GM12865 (cell line): Measurements from ENCODE around the gene ACTN1.
"Not testable (repeated sequence)": the region's sequence is repeated elsewhere in the genome, so short reads cannot be mapped to it uniquely, and the experiment has no call there.

Source experiments
- DNase-seq: peaks from one replicate; pipeline ENCODE4 v3.0.0; 2010; ENCODE audit warnings: low read depth
- H3K4me3 ChIP-seq: 2 replicates; pipeline ENCODE4 v1.5.1; 2011; ENCODE audit warnings: mild to moderate bottlenecking, low read depth, low read length, control low read depth
- CTCF ChIP-seq: IDR thresholded peaks from 2 replicates; pipeline ENCODE4 v1.5.1; 2011; ENCODE audit warnings: low read length, control low read depth, low read depth, inconsistent platforms; ENCODE audit not compliant: insufficient read depth; ENCODE audit errors: missing control alignments

Gene ACTN1

DNA sequence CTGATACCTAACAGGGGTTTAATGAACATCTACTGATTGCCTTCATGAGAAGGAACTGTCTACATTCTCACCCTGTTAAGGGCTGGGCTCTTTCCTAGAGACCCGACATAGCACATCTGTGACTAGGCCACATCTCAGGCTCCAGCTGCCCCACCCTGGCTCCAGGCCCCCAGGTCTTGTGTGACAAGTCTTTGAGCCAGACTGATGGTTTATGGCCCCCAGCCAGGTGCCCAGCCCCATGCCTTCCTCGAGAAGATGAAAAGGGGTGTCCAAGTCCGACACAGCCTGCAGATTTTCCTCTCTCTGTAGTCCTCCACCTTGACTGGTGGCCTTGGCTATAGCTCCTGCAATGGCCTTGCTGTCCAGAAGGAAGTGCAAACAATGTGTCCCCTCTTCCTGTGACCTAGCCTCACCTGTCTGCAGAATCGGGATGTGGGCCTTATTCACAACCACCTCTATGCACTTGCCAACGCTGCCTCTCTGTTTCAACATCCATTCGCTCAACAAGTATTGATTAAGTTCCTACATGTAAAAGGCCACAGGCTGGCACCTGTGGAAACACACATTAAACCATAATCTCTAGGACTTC is 4.2 kb downstream of the ACTN1 start:
- no peak for DNase-seq
- H3K4me3 ChIP-seq, result no peak overlapping the region
- no peak for TF ChIP-seq CTCF

GRCh38 chr14:68973639-68974038 is 5.5 kb downstream of the ACTN1 start:
- no peak for DNase-seq
- TF ChIP-seq CTCF, result no peak
- H3K4me3 ChIP-seq, result no peak overlapping the region

DNA sequence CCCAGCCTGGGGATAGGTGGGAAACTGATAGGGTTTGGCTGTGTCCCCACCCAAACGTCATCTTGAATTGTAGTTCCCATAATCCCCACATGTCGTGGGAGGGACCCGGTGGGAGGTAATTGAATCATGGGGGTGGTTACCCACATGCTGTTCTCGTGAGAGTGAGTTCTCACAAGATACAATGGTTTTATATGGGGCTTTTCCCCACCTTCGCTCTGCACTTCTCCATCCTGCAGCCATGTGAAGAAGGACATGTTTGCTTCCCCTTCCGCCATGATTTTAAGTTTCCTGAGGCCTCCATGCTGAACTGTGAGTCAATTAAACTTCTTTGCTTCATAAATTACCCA is 5.9 kb downstream of the ACTN1 start:
- not testable (repeated sequence) for DNase-seq, H3K4me3 ChIP-seq

DNA sequence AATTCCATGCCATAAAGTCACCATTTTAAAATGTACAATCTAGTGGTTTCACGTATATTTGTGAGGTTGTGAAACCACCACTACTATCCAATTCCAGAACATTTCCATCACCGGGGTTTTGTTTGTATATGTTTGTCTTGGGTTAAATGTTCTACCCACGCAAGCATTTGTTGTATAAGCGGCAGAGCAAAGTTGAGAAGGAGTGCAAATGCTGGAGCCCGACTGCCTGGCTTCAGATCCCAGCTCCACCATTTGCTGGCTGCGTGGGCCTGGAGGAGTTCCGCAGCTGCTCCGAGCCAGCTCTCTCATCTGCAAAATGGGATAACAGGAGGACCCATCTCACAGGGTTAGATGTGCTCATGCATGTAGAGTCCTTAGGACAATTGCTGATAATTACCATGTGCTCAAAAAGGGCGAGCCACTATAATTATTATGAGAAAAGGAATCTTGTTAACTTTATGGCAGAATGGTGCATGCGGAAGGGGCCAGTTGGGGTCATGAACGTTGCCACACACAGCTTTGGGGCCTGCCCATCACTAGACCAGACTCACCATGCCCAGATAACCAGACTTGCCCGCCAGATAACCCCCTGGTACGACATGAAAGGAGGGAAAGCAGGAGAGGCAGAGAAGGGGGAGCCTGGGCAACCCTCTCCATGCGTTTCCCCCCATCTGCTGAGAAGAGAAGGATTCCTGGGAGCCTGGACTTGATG is 6.4 kb downstream of the ACTN1 start:
- DNase-seq, result no peak
- no peak overlapping the region for H3K4me3 ChIP-seq
- TF ChIP-seq CTCF, result no peak

GRCh38 chr14:68971411-68972035 is 7.6 kb downstream of the ACTN1 start:
- no peak for TF ChIP-seq CTCF
- DNase-seq, result no peak
- no peak overlapping the region for H3K4me3 ChIP-seq

DNA sequence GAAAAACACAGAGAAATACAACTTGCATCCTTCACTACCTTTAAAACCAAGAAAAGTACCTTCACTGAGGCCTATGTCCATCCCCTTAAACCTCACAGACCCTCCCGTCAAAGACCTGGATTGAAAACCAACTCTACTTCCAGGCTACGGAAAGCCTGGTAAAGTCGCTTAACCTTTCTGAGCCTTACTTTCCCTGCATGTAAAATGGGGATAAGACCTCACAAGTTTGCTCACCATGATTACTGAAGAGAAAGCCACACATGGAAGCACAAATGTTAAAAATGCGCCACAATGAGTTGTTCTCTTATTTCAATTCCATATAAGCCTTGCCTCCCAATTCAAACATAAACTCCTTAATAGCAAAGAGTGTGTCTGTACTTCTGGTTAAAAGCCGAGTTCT is 8.4 kb downstream of the ACTN1 start:
- DNase-seq, result no peak
- no peak overlapping the region for H3K4me3 ChIP-seq
- no peak for TF ChIP-seq CTCF

DNA sequence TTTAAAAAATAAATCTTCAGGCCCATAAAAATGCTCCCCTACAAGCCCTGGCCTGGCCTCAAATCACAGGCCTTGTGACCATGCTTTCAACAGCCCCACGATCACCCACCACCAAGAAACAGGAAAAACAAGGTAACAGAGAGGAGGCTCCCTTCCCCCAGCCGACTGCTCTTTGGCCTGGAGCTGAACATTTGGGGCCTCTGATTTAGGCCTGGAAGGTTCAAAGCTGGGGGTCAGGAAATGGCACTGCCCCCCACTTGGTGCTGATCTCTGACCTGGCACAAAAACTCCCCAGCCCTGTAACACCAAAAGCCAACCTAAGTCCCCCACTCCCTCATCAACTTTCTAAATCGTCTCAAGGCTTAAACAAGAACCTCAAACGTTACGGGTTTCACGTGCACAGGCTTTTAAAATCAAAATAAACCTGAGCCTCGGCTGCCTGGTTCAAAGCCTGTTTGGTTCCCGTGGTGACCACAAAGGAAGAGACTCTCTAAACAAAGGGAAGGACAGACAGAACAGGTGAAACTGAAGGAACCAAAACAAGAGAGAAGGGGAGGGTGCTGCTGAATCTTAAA is 9.0 kb downstream of the ACTN1 start:
- no peak for DNase-seq
- no peak for TF ChIP-seq CTCF
- no peak overlapping the region for H3K4me3 ChIP-seq
